ENCODE results near the gene POLR1D.

DNA sequence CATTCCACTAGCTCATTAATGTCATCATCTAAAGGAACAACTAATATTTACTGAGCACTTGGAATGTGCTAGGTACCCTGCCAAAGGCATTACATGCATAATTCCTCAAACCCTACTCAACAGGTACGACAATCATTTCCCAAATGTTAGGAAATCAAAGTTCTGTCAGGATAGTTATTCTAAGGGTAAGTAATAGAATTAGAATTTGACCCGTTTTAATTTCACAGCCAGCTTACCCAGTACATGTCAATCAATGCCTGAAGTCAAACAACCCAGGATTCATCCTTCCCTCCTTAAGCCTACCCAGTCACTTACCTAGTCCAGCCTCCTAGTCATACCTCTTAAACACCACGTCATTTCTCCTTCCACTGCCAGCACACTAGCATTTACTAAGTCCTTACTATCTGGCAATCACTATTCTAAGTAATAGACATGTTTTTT lies 3.8 kb upstream of the POLR1D start:
- TF ChIP-seq, protein P1, sequence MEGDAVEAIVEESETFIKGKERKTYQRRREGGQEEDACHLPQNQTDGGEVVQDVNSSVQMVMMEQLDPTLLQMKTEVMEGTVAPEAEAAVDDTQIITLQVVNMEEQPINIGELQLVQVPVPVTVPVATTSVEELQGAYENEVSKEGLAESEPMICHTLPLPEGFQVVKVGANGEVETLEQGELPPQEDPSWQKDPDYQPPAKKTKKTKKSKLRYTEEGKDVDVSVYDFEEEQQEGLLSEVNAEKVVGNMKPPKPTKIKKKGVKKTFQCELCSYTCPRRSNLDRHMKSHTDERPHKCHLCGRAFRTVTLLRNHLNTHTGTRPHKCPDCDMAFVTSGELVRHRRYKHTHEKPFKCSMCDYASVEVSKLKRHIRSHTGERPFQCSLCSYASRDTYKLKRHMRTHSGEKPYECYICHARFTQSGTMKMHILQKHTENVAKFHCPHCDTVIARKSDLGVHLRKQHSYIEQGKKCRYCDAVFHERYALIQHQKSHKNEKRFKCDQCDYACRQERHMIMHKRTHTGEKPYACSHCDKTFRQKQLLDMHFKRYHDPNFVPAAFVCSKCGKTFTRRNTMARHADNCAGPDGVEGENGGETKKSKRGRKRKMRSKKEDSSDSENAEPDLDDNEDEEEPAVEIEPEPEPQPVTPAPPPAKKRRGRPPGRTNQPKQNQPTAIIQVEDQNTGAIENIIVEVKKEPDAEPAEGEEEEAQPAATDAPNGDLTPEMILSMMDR (optimal IDR thresholded peaks at IDR 0.05 in 1 of 3, IDR thresholded peaks at IDR 0.05 in 1 of 3, conservative IDR thresholded peaks at IDR 0.05 in 1 of 3; ENCODE audit: extremely low read depth in 1 of 3, insufficient read depth in 2 of 3, low read length in 3 of 3) = no peak
- no peak for TF ChIP-seq EZH2 (IDR thresholded peaks at IDR 0.05; ENCODE audit: low read length)
